ENCODE results near the gene C4BPA.

The C4BPA gene

GRCh38 chr1:207103892-207104373, at the start of gene C4BPA:
TSS of gene C4BPA (plus strand) at chr1:207104233. CDS start at chr1:207113026, 8,793 bp downstream.
- DNase-seq: no peak

GRCh38 chr1:207054491-207054890, 49.5 kb upstream of the C4BPA start:
- DNase-seq: no peak

GRCh38 chr1:207055386-207056001, 48.5 kb upstream of the C4BPA start:
- no peak for DNase-seq

- no peak for DNase-seq
Measured at GRCh38 chr1:207056673-207057072, 47.4 kb upstream of the C4BPA start.

- no peak for DNase-seq
Measured at GRCh38 chr1:207058252-207058651, 45.8 kb upstream of the C4BPA start.

GRCh38 chr1:207058878-207059867, 44.9 kb upstream of the C4BPA start:
- no peak for DNase-seq

- no peak for DNase-seq
Measured at GRCh38 chr1:207059881-207060280, 44.2 kb upstream of the C4BPA start.

GRCh38 chr1:207060596-207060995, 43.4 kb upstream of the C4BPA start:
- no peak for DNase-seq

GRCh38 chr1:207062058-207062457, 42.0 kb upstream of the C4BPA start:
- DNase-seq: no peak

- DNase-seq: no peak
Measured at GRCh38 chr1:207063014-207063413, 41.0 kb upstream of the C4BPA start.

- no peak for DNase-seq
Measured at GRCh38 chr1:207064561-207064960, 39.5 kb upstream of the C4BPA start.

- DNase-seq: no peak
Measured at GRCh38 chr1:207067185-207067584, 36.8 kb upstream of the C4BPA start.

GRCh38 chr1:207067665-207068064, 36.4 kb upstream of the C4BPA start:
- no peak for DNase-seq

GRCh38 chr1:207069061-207069460, 35.0 kb upstream of the C4BPA start:
- no peak for DNase-seq

- no peak for DNase-seq
Measured at GRCh38 chr1:207069858-207070506, 34.1 kb upstream of the C4BPA start.

- no peak for DNase-seq
Measured at GRCh38 chr1:207070811-207071210, 33.2 kb upstream of the C4BPA start.

- DNase-seq: no peak
Measured at GRCh38 chr1:207071426-207071825, 32.6 kb upstream of the C4BPA start.

- DNase-seq: no peak
Measured at GRCh38 chr1:207072233-207072632, 31.8 kb upstream of the C4BPA start.

GRCh38 chr1:207073906-207074820, 29.9 kb upstream of the C4BPA start:
- DNase-seq: no peak

- no peak for DNase-seq
Measured at GRCh38 chr1:207076181-207076955, 27.7 kb upstream of the C4BPA start.

- no peak for DNase-seq
Measured at GRCh38 chr1:207077012-207077411, 27.0 kb upstream of the C4BPA start.
